Astrocyte of the cerebellum (primary cell): Measurements from ENCODE around the gene MAML2.

Experiments used
- DNase-seq: peaks from one replicate; pipeline ENCODE4 v3.0.0-alpha.2; 2011; ENCODE audit warnings: low read depth
- H3K4me3 ChIP-seq: 2 replicates; pipeline ENCODE4 v1.5.1; 2011; ENCODE audit warnings: mild to moderate bottlenecking, low read depth, low read length, moderate library complexity
- CTCF ChIP-seq: IDR thresholded peaks from 2 replicates; pipeline ENCODE4 v1.5.1; 2012; ENCODE audit warnings: low read length, low read depth, moderate library complexity, mild to moderate bottlenecking; ENCODE audit errors: missing control alignments
- in situ Hi-C: cut with HindIII; loops from 2 replicates; pipeline ENCODE4 v1.10.0; 2017; ENCODE audit warnings: low sequenced_read_pairs

The MAML2 gene

GRCh38 chr11:96134602-96135001 lies 208.4 kb downstream of the MAML2 start:
- no peak for DNase-seq
- no peak overlapping the region for H3K4me3 ChIP-seq
- no peak for TF ChIP-seq CTCF
- in situ Hi-C loops, result loop anchor here (5.0 kb wide), 1 partner anchor 47 kb away; no protein-coding TSS in a partner anchor

- no peak for DNase-seq
- in situ Hi-C loops, result no loop called here
- no peak for TF ChIP-seq CTCF
- H3K4me3 ChIP-seq, result no peak overlapping the region
These were observed 210.6 kb downstream of the MAML2 start for GRCh38 chr11:96132437-96132836.

GRCh38 chr11:96130061-96130620 lies 212.9 kb downstream of the MAML2 start:
- no peak for DNase-seq
- no peak for TF ChIP-seq CTCF
- in situ Hi-C loops, result no loop called here
- H3K4me3 ChIP-seq, result no peak overlapping the region

GRCh38 chr11:96127596-96127959 lies 215.4 kb downstream of the MAML2 start:
- TF ChIP-seq CTCF, result no peak
- in situ Hi-C loops, result no loop called here
- DNase-seq, result no peak
- no peak overlapping the region for H3K4me3 ChIP-seq

GRCh38 chr11:96126917-96127595 lies 215.9 kb downstream of the MAML2 start:
- TF ChIP-seq CTCF, result no peak
- no peak for DNase-seq

GRCh38 chr11:96125400-96125799 lies 217.6 kb downstream of the MAML2 start:
- in situ Hi-C loops, result no loop called here
- no peak overlapping the region for H3K4me3 ChIP-seq
- no peak for TF ChIP-seq CTCF
- no peak for DNase-seq

More at GRCh38 chr11:96126917-96127595, 215.9 kb downstream of the MAML2 start:
- in situ Hi-C loops, result no loop called here
- no peak overlapping the region for H3K4me3 ChIP-seq

- in situ Hi-C loops, result no loop called here
- TF ChIP-seq CTCF, result no peak
- DNase-seq, result no peak
- H3K4me3 ChIP-seq, result no peak overlapping the region
These were observed 218.8 kb downstream of the MAML2 start for GRCh38 chr11:96124155-96124554.
